22Rv1 (cell line): ENCODE data around the gene BIRC7.

ENCODE experiments used
- CTCF ChIP-seq: fragments of 450-650 bp; IDR thresholded peaks from 2 replicates; pipeline ENCODE4 v1.5.1; 2017; ENCODE audit warnings: mild to moderate bottlenecking
- ZFX ChIP-seq: fragments of 450-650 bp; IDR thresholded peaks from 2 replicates; pipeline ENCODE4 v1.6.1; 2017; ENCODE audit warnings: antibody characterized with exemption, borderline replicate concordance

- TF ChIP-seq CTCF: no peak
- no peak for TF ChIP-seq ZFX
Measured at GRCh38 chr20:63260521-63260920, 24.8 kb downstream of the BIRC7 start.
